ENCODE data around the gene FGD2.

DNA sequence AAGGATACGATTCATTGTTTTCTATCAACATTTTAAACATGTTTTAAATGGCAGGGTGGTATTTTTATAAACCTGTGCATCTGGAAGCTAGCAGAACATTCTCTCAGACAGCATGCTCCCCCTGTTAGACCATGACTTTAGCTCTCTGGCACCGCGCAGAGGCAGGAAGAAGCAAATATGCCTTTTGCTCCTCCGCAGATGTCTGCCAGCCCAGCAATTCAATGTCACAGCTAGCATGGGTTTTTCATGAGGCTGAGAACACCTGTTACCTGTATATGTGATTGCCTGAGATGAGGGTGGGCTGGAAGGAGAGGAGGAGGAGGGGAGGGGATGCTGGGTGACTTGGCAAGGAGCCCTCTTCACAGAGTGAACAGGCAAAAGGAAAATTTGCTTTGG, 26.1 kb upstream of the FGD2 start:
- TF ChIP-seq, protein P1, sequence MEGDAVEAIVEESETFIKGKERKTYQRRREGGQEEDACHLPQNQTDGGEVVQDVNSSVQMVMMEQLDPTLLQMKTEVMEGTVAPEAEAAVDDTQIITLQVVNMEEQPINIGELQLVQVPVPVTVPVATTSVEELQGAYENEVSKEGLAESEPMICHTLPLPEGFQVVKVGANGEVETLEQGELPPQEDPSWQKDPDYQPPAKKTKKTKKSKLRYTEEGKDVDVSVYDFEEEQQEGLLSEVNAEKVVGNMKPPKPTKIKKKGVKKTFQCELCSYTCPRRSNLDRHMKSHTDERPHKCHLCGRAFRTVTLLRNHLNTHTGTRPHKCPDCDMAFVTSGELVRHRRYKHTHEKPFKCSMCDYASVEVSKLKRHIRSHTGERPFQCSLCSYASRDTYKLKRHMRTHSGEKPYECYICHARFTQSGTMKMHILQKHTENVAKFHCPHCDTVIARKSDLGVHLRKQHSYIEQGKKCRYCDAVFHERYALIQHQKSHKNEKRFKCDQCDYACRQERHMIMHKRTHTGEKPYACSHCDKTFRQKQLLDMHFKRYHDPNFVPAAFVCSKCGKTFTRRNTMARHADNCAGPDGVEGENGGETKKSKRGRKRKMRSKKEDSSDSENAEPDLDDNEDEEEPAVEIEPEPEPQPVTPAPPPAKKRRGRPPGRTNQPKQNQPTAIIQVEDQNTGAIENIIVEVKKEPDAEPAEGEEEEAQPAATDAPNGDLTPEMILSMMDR (IDR thresholded peaks at IDR 0.05), result peak; percentile 49 to 54
- no peak for TF ChIP-seq POLR2A (IDR thresholded peaks at IDR 0.05)
- no peak for TF ChIP-seq POLR2AphosphoS5 (IDR thresholded peaks at IDR 0.05)
